GM18508 (cell line): ENCODE results near the gene TSN.
"Not testable (repeated sequence)": the region's sequence is repeated elsewhere in the genome, so short reads cannot be mapped to it uniquely, and the experiment has no call there.

Experiments
- ATAC-seq: cut with Tn5 transposase; IDR thresholded peaks from one replicate; pipeline ENCODE4 v1.9.1; 2021; ENCODE audit warnings: moderate number of reproducible peaks; ENCODE audit not compliant: insufficient read depth, unreplicated experiment

TSN gene

DNA sequence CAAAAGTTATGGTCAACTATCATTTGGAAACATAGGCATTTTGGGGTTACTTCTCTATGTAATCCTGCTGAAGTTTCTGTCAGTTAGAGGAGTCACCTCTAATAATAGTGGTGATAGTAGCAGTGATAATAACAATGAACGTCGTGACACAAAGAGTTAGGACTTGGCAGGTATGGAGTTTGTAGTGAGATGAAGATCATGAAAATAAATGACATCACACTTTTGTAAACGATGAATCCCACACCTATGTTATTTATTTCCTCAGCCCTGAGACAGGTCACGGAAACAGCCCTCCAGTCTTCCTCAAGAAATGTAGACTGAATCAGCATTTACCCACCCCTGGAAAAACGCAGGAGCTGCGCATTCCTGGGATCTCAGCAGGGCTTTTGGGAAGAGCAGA lies 38.8 kb downstream of the TSN start:
- no peak for ATAC-seq

DNA sequence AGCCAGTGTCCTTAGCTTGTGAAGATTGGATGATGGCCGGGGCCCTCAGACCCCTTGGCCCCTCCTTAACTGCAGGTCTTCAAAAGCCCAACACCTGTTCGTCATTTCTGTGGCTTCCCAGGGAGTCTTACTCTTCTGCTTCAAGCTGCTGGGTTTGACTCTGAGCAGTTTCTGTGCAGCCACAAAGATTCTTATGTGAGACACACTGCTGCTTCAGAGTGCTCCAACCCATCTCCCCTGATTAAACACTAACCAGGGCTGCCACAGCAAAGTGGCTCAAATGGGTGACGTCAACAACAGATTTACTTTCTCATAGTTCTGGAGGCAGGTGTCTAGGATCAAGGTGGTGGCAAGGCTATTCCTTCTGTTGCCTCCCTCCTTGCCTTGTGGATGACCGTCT lies 40.8 kb downstream of the TSN start:
- ATAC-seq, result peak; percentile 88

DNA sequence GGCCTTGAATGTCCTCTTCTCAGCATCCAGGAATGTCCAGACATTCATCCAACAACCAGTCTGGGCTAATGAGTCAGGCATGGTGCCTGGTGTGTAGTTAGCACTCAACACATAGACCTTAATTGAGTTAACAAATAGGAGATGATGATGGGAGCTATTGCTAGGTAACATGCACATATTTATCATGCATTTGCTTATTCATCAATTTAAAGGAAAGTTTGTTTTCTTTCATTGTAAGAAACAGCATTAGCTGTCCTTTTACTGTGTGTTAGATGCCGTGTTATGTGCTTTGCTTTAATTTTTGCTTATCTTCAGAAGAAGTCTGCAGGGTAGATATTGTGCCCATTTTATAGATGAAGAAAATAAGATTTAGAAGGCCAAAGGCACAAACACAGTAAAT lies 43.2 kb downstream of the TSN start:
- no peak for ATAC-seq

DNA sequence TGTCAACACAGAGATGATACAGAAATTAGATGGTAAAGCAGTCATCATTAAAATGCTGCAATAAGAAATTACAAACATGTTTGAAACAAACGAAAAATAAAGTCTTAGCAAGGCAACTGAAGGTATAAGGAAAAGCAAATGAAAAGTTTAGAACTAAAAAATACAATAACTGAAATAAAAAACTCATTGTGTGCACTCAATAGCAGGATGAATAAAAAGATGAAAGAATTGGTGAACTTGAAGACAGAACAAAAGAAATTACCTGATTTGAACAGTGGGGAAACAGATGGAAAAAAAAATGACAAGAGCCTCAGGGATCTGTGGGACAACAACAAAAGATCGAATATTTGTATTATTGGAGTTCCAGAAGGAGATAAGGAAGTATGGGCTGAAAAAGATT lies 46.5 kb downstream of the TSN start:
- no peak for ATAC-seq

- ATAC-seq, result no peak
These were observed 48.1 kb downstream of the TSN start for GRCh38 chr2:121803503-121803902.

GRCh38 chr2:121804340-121804739 lies 48.9 kb downstream of the TSN start:
- ATAC-seq, result peak; percentile 55

GRCh38 chr2:121804997-121805765 lies 49.7 kb downstream of the TSN start:
- ATAC-seq, result no peak

DNA sequence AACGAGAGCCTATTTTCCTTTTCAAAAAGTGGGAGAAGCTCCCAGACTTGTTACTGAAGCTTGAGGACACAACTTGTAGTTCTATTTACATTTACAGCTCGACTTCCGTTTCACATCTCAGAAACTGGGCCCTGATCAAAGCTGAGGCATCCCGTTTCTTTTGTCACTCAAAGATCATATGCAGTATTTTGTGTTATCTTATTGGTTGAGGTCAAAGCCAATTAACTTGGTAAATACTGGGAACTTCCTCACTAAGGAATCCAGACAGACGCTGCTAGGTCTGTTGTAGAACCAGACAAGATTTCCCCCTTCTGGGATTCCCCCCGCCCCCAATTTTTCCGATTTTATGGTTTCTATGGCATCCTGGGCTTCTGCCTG lies 50.3 kb downstream of the TSN start:
- no peak for ATAC-seq

- not testable (repeated sequence) for ATAC-seq
These were observed 52.3 kb downstream of the TSN start for GRCh38 chr2:121807771-121808170.

DNA sequence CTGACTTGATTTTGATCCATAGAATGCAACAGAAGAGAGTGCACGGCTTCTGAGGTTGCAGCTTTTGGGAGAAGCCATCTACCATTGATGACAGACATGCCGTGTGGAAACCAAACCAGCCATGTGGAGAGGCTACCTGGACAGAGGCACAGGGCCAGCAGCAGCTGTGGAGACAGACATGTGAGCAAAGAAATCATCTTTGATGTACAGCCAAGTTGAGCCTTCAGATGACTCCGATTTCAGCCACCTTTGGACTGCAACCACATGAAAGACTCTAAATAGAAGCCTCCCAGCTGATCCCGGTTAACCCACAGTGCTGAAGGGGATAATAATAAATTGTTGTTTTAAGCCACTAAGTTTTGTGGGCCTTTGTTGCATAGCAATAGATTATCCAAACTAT lies 54.2 kb downstream of the TSN start:
- ATAC-seq, result no peak

DNA sequence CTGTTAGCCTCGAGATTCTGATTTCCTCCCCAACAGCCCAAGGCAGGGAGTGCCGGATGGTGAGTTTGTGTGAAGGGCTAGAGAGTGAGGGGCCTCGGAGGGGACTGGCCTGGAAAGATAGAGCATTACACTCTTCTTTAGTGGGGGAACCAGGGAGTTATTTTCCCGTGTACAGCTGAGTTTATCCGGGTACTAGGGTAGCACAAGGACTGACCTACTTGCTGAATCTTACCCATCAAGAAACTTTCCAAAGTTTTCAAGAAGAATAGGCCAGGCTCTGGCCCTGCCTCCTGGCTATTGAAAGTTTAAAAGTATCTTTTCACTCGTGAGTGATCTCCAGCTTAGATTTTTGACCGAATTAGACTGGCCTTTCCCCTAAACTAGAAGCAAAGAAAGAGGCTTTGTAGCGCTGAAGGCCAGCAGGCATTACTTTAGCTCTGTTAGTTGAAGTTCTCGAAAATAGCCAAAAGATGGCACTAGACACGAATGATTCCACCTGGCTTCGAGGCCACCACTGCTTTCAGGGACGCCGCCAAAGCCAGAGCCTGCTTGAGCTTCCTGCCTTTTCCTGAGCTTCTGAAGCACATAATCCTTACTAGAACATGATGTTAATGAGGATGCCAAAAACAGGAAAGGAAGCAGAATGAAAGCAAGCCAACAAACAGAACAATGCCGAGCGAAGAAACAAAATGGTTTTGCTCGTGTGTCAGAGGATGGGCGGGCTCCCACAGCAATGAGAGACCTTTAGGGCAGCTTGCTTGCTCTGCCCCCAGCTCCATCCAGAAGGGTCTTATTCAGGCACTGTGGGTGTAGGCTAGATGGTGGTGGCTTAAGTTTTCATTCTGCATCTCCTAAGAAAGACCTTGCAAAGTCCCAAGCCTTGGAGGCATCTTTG lies 55.8 kb downstream of the TSN start:
- peak; percentile 89 for ATAC-seq

- ATAC-seq, result not testable (repeated sequence)
These were observed 57.6 kb downstream of the TSN start for GRCh38 chr2:121813083-121813482.

GRCh38 chr2:121815216-121815615 lies 59.8 kb downstream of the TSN start:
- no peak for ATAC-seq

GRCh38 chr2:121816797-121817196 lies 61.3 kb downstream of the TSN start:
- ATAC-seq, result no peak

GRCh38 chr2:121817304-121817703 lies 61.9 kb downstream of the TSN start:
- ATAC-seq, result not testable (repeated sequence)
